OCI-LY1 (cell line): ENCODE data around the gene HMGXB3.
"Not testable (repeated sequence)": the region's sequence is repeated elsewhere in the genome, so short reads cannot be mapped to it uniquely, and the experiment has no call there.

Experiments used
- H2AFZ ChIP-seq: fragments of 200-600 bp; sonication (generic), shearing (Covaris generic); 2 replicates; pipeline ENCODE4 v1.6.0; 2014; ENCODE audit warnings: antibody characterized with exemption, mild to moderate bottlenecking, low read length
- H3F3A ChIP-seq: fragments of 200-600 bp; sonication (generic), shearing (Covaris generic); 2 replicates; pipeline ENCODE4 v1.6.0; 2014; ENCODE audit warnings: mild to moderate bottlenecking, antibody characterized with exemption, low read length, moderate library complexity; ENCODE audit not compliant: insufficient read depth
- H3K27ac ChIP-seq: fragments of 200-600 bp; sonication (generic); 2 replicates; pipeline ENCODE4 v1.5.1; 2014; ENCODE audit warnings: low read length, mixed run types, mild to moderate bottlenecking, low read depth; ENCODE audit not compliant: poor library complexity, severe bottlenecking
- H3K27me3 ChIP-seq: fragments of 200-600 bp; sonication (generic); 2 replicates; pipeline ENCODE4 v1.6.0; 2014; ENCODE audit warnings: antibody characterized with exemption, mild to moderate bottlenecking, low read length, moderate library complexity; ENCODE audit not compliant: insufficient read depth
- H3K36me3 ChIP-seq: fragments of 200-600 bp; sonication (generic); 2 replicates; pipeline ENCODE4 v1.6.1; 2014; ENCODE audit warnings: mild to moderate bottlenecking, antibody characterized with exemption, low read length, moderate library complexity, mixed read lengths; ENCODE audit not compliant: insufficient read depth
- H3K4me1 ChIP-seq: fragments of 200-600 bp; sonication (generic); 2 replicates; pipeline ENCODE4 v1.5.1; 2014; ENCODE audit warnings: mild to moderate bottlenecking, low read length, moderate library complexity; ENCODE audit not compliant: insufficient read depth, severe bottlenecking
- H3K4me2 ChIP-seq: fragments of 200-600 bp; sonication (generic), shearing (Covaris generic); 2 replicates; pipeline ENCODE4 v1.6.1; 2014; ENCODE audit warnings: low read length
- H3K4me3 ChIP-seq: fragments of 200-600 bp; sonication (generic); 2 replicates; pipeline ENCODE4 v1.5.1; 2014; ENCODE audit warnings: low read length, low read depth, mild to moderate bottlenecking, mixed read lengths; ENCODE audit not compliant: poor library complexity, severe bottlenecking
- H3K79me2 ChIP-seq: fragments of 200-600 bp; shearing (Covaris generic); 2 replicates; pipeline ENCODE4 v1.6.1; 2016; ENCODE audit warnings: mixed run types, low read length, mixed read lengths; ENCODE audit not compliant: insufficient read depth
- H3K9ac ChIP-seq: fragments of 200-600 bp; sonication (generic), shearing (Covaris generic); 2 replicates; pipeline ENCODE4 v1.6.1; 2014; ENCODE audit warnings: mild to moderate bottlenecking, low read length, mixed read lengths
- H3K9me2 ChIP-seq: fragments of 200-600 bp; sonication (generic), shearing (Covaris generic); 2 replicates; pipeline ENCODE4 v1.6.1; 2014; ENCODE audit warnings: low read depth, mild to moderate bottlenecking, low read length, mixed read lengths
- H3K9me3 ChIP-seq: fragments of 200-600 bp; shearing (Covaris generic); 2 replicates; pipeline ENCODE4 v1.6.1; 2014; ENCODE audit warnings: low read length, mixed read lengths
- H4K20me1 ChIP-seq: fragments of 200-600 bp; sonication (generic), shearing (Covaris generic); 2 replicates; pipeline ENCODE4 v1.6.0; 2016; ENCODE audit warnings: mild to moderate bottlenecking, low read length; ENCODE audit not compliant: insufficient read depth
- CTCF ChIP-seq: fragments of 200-600 bp; sonication (generic), shearing (Covaris generic); IDR thresholded peaks from 2 replicates; pipeline ENCODE4 v1.5.1; 2017; ENCODE audit warnings: mild to moderate bottlenecking, antibody characterized with exemption, low read length, moderate library complexity, mixed read lengths
- EZH2 ChIP-seq: fragments of 200-600 bp; sonication (generic), shearing (Covaris generic); IDR thresholded peaks from 2 replicates; pipeline ENCODE4 v1.8.0; 2017; ENCODE audit warnings: borderline replicate concordance, mixed run types, mild to moderate bottlenecking, antibody characterized with exemption, low read length, moderate library complexity, mixed read lengths

HMGXB3 gene

GRCh38 chr5:150023136-150023535, 22.6 kb downstream of the HMGXB3 start:
- H4K20me1 ChIP-seq = no peaks in the 10 kb centered on the region
- no peak overlapping the region for H2AFZ ChIP-seq
- no peak overlapping the region for H3K27ac ChIP-seq
- H3K79me2 ChIP-seq = no peaks in the 10 kb centered on the region
- H3K4me2 ChIP-seq = no peak overlapping the region
- H3K27me3 ChIP-seq = no peaks in the 10 kb centered on the region
- H3K9me3 ChIP-seq = no peaks in the 10 kb centered on the region
- H3K4me3 ChIP-seq = no peak overlapping the region
- no peak for TF ChIP-seq EZH2
- no peaks in the 10 kb centered on the region for H3K4me1 ChIP-seq
- no peaks in the 10 kb centered on the region for H3F3A ChIP-seq
- H3K36me3 ChIP-seq = peaks cover 99% of the 10 kb centered on the region
- H3K9me2 ChIP-seq = no peaks in the 10 kb centered on the region
- no peak overlapping the region for H3K9ac ChIP-seq

- no peaks in the 10 kb centered on the region for H3K4me1 ChIP-seq
- no peak overlapping the region for H3K27ac ChIP-seq
- no peak overlapping the region for H3K4me2 ChIP-seq
- H3K79me2 ChIP-seq = no peaks in the 10 kb centered on the region
- H3K4me3 ChIP-seq = no peak overlapping the region
- no peaks in the 10 kb centered on the region for H3F3A ChIP-seq
- H3K36me3 ChIP-seq = peaks cover 95% of the 10 kb centered on the region
- no peaks in the 10 kb centered on the region for H3K27me3 ChIP-seq
- no peak overlapping the region for H2AFZ ChIP-seq
- no peak overlapping the region for H3K9ac ChIP-seq
- no peaks in the 10 kb centered on the region for H4K20me1 ChIP-seq
- no peaks in the 10 kb centered on the region for H3K9me3 ChIP-seq
- no peaks in the 10 kb centered on the region for H3K9me2 ChIP-seq
- TF ChIP-seq CTCF = no peak
- no peak for TF ChIP-seq EZH2
Observed at GRCh38 chr5:150024346-150024984, 23.9 kb downstream of the HMGXB3 start.

GRCh38 chr5:150026682-150027172, 26.2 kb downstream of the HMGXB3 start:
- H3K27ac ChIP-seq = no peak overlapping the region
- H3K4me1 ChIP-seq = no peaks in the 10 kb centered on the region
- no peaks in the 10 kb centered on the region for H3F3A ChIP-seq
- no peaks in the 10 kb centered on the region for H4K20me1 ChIP-seq
- H3K9ac ChIP-seq = no peak overlapping the region
- H3K36me3 ChIP-seq = peaks cover 92% of the 10 kb centered on the region
- no peaks in the 10 kb centered on the region for H3K9me2 ChIP-seq
- H2AFZ ChIP-seq = no peak overlapping the region
- H3K79me2 ChIP-seq = no peaks in the 10 kb centered on the region
- TF ChIP-seq CTCF (no peak), EZH2 (no peak)
- H3K27me3 ChIP-seq = no peaks in the 10 kb centered on the region
- H3K4me2 ChIP-seq = no peak overlapping the region
- no peaks in the 10 kb centered on the region for H3K9me3 ChIP-seq
- no peak overlapping the region for H3K4me3 ChIP-seq

- not testable (repeated sequence) for H3K9me2 ChIP-seq, H3K27ac ChIP-seq, H3K4me2 ChIP-seq, H3K4me3 ChIP-seq, H3K79me2 ChIP-seq, H3K9me3 ChIP-seq, H3K4me1 ChIP-seq, H3F3A ChIP-seq, H3K9ac ChIP-seq, H3K27me3 ChIP-seq, H2AFZ ChIP-seq, H4K20me1 ChIP-seq
- H3K36me3 ChIP-seq = peaks cover 92% of the 10 kb centered on the region
Observed at GRCh38 chr5:150028047-150028446, 27.5 kb downstream of the HMGXB3 start.
